Right lobe of liver (tissue), 4 donors: Measurements from ENCODE around the gene SLC7A6OS.

Source experiments
- POLR2A ChIP-seq: fragments of 450-650 bp; IDR thresholded peaks from one replicate; pipeline ENCODE4 v1.6.1; 2017; ENCODE audit warnings: antibody characterized with exemption, mild to moderate bottlenecking
- TF ChIP-seq, protein P1 (sequence below), 4 donors: fragments of 200-600 bp in 3 of 4; fragments of 450-650 bp in 1 of 4; IDR thresholded peaks; one replicate each; pipeline versions ENCODE4 v1.5.1 to v1.8.0; 2016 to 2022; ENCODE audit warnings: antibody characterized with exemption in 4 of 4, mild to moderate bottlenecking in 2 of 4
- donor health status: DM: no; HTN: no; CAD: no.
- donor health status: DM: no; HTN: no; CAD: no.
- donor health status: DM: no; HTN: yes; CAD: no.

DNA sequence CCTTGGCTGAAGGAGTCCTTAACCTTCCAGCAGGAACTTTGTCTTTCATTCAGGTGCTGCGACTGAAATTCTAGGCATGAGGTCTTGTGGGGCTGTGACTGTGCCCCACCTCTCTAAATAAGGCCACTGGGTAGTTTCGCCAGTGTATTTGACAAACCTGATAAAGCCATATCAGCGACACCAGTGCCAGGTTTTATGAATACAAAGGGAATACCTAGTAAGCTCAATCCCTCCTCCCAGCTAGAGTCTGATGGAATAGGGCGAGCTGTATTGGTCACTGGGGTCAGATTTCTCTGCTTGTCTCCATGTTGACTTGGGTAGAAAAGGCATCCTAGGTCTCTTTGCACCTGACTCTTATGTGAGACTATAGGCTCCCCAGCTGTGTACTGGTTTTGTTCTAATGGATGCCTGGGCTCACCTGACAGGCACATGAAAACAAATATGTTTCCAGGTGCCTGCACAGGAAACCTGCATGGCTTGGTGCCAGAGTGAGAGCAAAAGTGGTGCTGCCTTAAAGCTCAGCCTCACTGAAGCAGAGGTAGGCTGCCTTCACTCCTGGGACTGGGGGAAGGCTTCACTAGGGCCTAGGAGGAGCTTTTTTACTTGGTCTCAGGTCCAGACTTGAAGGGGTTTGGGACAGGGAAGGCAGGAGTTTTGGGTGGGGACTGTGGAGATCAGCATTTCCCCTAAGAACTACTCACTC is 38.1 kb downstream of the SLC7A6OS start:
- TF ChIP-seq, protein P1, sequence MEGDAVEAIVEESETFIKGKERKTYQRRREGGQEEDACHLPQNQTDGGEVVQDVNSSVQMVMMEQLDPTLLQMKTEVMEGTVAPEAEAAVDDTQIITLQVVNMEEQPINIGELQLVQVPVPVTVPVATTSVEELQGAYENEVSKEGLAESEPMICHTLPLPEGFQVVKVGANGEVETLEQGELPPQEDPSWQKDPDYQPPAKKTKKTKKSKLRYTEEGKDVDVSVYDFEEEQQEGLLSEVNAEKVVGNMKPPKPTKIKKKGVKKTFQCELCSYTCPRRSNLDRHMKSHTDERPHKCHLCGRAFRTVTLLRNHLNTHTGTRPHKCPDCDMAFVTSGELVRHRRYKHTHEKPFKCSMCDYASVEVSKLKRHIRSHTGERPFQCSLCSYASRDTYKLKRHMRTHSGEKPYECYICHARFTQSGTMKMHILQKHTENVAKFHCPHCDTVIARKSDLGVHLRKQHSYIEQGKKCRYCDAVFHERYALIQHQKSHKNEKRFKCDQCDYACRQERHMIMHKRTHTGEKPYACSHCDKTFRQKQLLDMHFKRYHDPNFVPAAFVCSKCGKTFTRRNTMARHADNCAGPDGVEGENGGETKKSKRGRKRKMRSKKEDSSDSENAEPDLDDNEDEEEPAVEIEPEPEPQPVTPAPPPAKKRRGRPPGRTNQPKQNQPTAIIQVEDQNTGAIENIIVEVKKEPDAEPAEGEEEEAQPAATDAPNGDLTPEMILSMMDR (IDR thresholded peaks at IDR 0.05), result no peak
- TF ChIP-seq POLR2A, result no peak
